Neural cell (in vitro differentiated cells): ENCODE data around the gene NUDCD3.

Experiments
- RAD21 ChIP-seq: fragments of 450-650 bp; conservative IDR thresholded peaks from 2 replicates; pipeline ENCODE4 v1.6.1; 2014; ENCODE audit warnings: antibody characterized with exemption, mild to moderate bottlenecking, moderate library complexity
- SMC3 ChIP-seq: fragments of 450-650 bp; conservative IDR thresholded peaks from 2 replicates; pipeline ENCODE4 v1.6.1; 2014; ENCODE audit warnings: antibody characterized with exemption, mild to moderate bottlenecking, moderate library complexity; ENCODE audit not compliant: poor library complexity
- TF ChIP-seq, protein P1 (sequence below): fragments of 450-650 bp; IDR thresholded peaks from 2 replicates; pipeline ENCODE4 v1.5.1; 2014; ENCODE audit warnings: antibody characterized with exemption, mild to moderate bottlenecking, moderate library complexity; ENCODE audit not compliant: poor library complexity, severe bottlenecking
- TF ChIP-seq, protein P2 (sequence below): IDR thresholded peaks from 2 replicates; pipeline ENCODE4 v1.6.1; 2012; ENCODE audit warnings: borderline replicate concordance

DNA sequence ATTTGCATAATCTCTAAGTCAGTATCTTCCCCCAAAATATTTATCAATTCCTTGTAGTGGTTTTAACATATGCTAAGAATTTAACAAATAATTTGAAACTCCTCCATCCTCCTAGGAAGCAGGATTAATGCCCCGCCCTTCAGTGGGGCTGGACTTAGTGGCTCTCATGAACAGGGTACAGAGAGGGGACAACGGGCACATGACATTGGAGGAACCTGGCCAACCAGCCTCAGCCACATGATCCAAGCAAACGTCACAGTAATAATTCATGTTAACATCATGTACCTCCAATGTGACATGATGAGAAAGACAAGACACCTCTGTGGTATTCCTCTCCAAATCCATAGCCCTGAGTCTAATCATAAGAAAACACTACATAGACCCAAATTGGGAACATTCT lies 50.5 kb downstream of the NUDCD3 start:
- TF ChIP-seq RAD21 (no peak), SMC3 (no peak)
- TF ChIP-seq, protein P1, sequence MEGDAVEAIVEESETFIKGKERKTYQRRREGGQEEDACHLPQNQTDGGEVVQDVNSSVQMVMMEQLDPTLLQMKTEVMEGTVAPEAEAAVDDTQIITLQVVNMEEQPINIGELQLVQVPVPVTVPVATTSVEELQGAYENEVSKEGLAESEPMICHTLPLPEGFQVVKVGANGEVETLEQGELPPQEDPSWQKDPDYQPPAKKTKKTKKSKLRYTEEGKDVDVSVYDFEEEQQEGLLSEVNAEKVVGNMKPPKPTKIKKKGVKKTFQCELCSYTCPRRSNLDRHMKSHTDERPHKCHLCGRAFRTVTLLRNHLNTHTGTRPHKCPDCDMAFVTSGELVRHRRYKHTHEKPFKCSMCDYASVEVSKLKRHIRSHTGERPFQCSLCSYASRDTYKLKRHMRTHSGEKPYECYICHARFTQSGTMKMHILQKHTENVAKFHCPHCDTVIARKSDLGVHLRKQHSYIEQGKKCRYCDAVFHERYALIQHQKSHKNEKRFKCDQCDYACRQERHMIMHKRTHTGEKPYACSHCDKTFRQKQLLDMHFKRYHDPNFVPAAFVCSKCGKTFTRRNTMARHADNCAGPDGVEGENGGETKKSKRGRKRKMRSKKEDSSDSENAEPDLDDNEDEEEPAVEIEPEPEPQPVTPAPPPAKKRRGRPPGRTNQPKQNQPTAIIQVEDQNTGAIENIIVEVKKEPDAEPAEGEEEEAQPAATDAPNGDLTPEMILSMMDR: no peak
- TF ChIP-seq, protein P2, sequence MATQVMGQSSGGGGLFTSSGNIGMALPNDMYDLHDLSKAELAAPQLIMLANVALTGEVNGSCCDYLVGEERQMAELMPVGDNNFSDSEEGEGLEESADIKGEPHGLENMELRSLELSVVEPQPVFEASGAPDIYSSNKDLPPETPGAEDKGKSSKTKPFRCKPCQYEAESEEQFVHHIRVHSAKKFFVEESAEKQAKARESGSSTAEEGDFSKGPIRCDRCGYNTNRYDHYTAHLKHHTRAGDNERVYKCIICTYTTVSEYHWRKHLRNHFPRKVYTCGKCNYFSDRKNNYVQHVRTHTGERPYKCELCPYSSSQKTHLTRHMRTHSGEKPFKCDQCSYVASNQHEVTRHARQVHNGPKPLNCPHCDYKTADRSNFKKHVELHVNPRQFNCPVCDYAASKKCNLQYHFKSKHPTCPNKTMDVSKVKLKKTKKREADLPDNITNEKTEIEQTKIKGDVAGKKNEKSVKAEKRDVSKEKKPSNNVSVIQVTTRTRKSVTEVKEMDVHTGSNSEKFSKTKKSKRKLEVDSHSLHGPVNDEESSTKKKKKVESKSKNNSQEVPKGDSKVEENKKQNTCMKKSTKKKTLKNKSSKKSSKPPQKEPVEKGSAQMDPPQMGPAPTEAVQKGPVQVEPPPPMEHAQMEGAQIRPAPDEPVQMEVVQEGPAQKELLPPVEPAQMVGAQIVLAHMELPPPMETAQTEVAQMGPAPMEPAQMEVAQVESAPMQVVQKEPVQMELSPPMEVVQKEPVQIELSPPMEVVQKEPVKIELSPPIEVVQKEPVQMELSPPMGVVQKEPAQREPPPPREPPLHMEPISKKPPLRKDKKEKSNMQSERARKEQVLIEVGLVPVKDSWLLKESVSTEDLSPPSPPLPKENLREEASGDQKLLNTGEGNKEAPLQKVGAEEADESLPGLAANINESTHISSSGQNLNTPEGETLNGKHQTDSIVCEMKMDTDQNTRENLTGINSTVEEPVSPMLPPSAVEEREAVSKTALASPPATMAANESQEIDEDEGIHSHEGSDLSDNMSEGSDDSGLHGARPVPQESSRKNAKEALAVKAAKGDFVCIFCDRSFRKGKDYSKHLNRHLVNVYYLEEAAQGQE: no peak
